Measurements from ENCODE around the gene RAB26. TPM values are rescaled to one million over a fixed set of nuclear protein-coding genes. Genes with fewer than 3 reads are reported as not detected.

The RAB26 gene
- total and polyA plus RNA-seq, 4 donors, result 1.9 to 3.9 (median 3.0) TPM

- Histone ChIP-seq H3K4me1 (ENCODE audit: control insufficient read depth in 4 of 4, insufficient read depth in 4 of 4, low read length in 3 of 4) (peaks cover 34 to 87% (median 64%) of the 10 kb centered on the region in 4 donors), H3K9me3 (ENCODE audit: control insufficient read depth in 4 of 4, low read length in 3 of 4) (no peaks in the 10 kb centered on the region), H3K27ac (ENCODE audit: low read depth in 1 of 2, low read length in 2 of 2) (peak overlapping the region; percentile 59 to 82), H3K36me3 (ENCODE audit: control insufficient read depth in 4 of 4, insufficient read depth in 3 of 4, low read depth in 1 of 4, low read length in 3 of 4) (no peaks in the 10 kb centered on the region), H3K27me3 (ENCODE audit: control insufficient read depth in 4 of 4, insufficient read depth in 4 of 4, low read length in 3 of 4) (no peaks in the 10 kb centered on the region), H3K9ac (ENCODE audit: low read depth in 1 of 2, low read length in 2 of 2) (peak overlapping the region in 1 of 2 donors; percentile 30), H3K4me3 (ENCODE audit: low read depth in 1 of 3, low read length in 3 of 3) (peak overlapping the region; percentile 41 to 89 (median 78))
- 29% methylated on average over 27 of the region's 27 CpGs for WGBS
- DNase-seq (ENCODE audit: low spot score), result peak; percentile 54
- TF ChIP-seq JUND (IDR thresholded peaks at IDR 0.05), result peak; percentile 58 to 80
- no peak for TF ChIP-seq ZBTB33 (IDR thresholded peaks at IDR 0.05)
- TF ChIP-seq TAF1 (conservative IDR thresholded peaks at IDR 0.05), result no peak
- TF ChIP-seq NR2F2 (IDR thresholded peaks at IDR 0.05), result peak; percentile 88
- peak; percentile 98 to 99 for TF ChIP-seq RXRA (IDR thresholded peaks at IDR 0.05)
- peak in 1 of 2 donors; percentile 55 for TF ChIP-seq EGR1 (IDR thresholded peaks at IDR 0.05; ENCODE audit: low read depth in 2 of 2)
- TF ChIP-seq FOXA1 (IDR thresholded peaks at IDR 0.05), result peak; percentile 43
- TF ChIP-seq ATF3 (IDR thresholded peaks at IDR 0.05), result no peak
- peak; percentile 97 for TF ChIP-seq SP1 (IDR thresholded peaks at IDR 0.05)
- TF ChIP-seq GABPA (IDR thresholded peaks at IDR 0.05 in 1 of 2, conservative IDR thresholded peaks at IDR 0.05 in 1 of 2), result peak in 1 of 2 donors; percentile 72
- peak; percentile 63 for TF ChIP-seq FOXA2 (IDR thresholded peaks at IDR 0.05)
- TF ChIP-seq MAX (IDR thresholded peaks at IDR 0.05), result peak; percentile 90
- no peak for TF ChIP-seq CTCF (IDR thresholded peaks at IDR 0.05; ENCODE audit: low read depth, low read length, missing input control)
- TF ChIP-seq REST (IDR thresholded peaks at IDR 0.05), result peak; percentile 74
- peak; percentile 82 for TF ChIP-seq YY1 (IDR thresholded peaks at IDR 0.05)
- TF ChIP-seq RAD21 (IDR thresholded peaks at IDR 0.05), result no peak
- TF ChIP-seq HNF4A (conservative IDR thresholded peaks at IDR 0.05), result peak; percentile 99
- TF ChIP-seq HNF4G (IDR thresholded peaks at IDR 0.05), result peak; percentile 95
These were observed 9.2 kb downstream of the RAB26 start for GRCh38 chr16:2157480-2158261.

Measured in liver (tissue), 9 donors.